GM18951 (cell line): ENCODE measurements around the gene FAM107A.

Experiments used
- POLR2A ChIP-seq: IDR thresholded peaks from 4 replicates; pipeline ENCODE4 v1.6.1; 2011; ENCODE audit warnings: mild to moderate bottlenecking; ENCODE audit not compliant: insufficient read length, insufficient read depth; ENCODE audit errors: extremely low read depth
- in situ Hi-C: fragments of 300-500 bp; cut with MboI; formaldehyde crosslinking; loops from one replicate; pipeline ENCODE4 v1.12.0; 2022; ENCODE audit warnings: low sequenced_read_pairs, mixed read lengths, inconsistent platforms; ENCODE audit not compliant: unreplicated experiment

Gene FAM107A

DNA sequence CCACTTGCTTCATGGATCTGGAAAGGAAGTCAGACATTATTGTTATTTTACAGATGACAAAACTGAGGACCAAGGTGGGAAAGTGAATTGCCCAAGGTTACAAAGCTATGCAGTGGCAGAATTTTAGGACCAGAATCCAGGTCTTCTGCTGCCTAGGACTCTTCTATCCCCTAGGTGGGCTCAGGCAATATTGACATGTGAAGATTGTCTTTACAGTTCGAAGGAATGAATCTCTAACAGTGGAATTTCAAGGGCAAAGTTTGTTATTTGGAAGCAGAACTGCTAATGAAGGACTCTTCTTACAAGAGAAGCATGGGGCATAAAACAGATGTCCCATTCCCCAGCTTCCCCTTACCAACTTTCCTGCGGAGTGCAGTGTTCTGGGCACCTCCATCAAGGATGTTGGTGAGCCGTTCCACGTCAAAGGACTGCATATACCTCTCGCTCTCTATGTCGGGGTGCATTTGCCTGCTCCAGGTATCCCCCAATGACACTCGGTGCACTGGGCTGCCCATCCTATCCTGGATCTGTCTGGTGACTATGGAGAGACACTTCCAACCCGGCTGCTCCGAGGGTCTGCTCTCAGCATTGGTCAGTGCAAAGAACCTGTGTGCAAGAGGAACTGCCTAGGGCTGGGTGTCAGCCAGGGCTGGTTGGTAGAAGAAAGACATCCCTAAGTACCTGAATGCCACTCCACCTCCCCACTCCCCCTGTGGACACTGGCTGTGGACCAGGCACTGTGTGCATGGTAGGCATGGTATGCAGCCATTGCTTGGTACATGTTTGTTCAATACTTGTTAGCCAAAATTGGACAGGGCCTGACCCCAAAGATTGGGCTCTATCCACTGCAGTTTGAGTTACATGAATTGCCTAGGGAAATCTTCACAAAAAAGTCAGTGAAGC is 42.3 kb downstream of the FAM107A start:
- in situ Hi-C loops, result loop anchor here (10.0 to 25.0 kb wide), 2 partner anchors 220 to 348 kb away; no protein-coding TSS in a partner anchor
- TF ChIP-seq POLR2A, result no peak

- TF ChIP-seq POLR2A, result no peak
- in situ Hi-C loops, result loop anchor here (10.0 to 25.0 kb wide), 2 partner anchors 218 to 346 kb away; no protein-coding TSS in a partner anchor
These were observed 44.4 kb downstream of the FAM107A start for GRCh38 chr3:58532794-58533220.

DNA sequence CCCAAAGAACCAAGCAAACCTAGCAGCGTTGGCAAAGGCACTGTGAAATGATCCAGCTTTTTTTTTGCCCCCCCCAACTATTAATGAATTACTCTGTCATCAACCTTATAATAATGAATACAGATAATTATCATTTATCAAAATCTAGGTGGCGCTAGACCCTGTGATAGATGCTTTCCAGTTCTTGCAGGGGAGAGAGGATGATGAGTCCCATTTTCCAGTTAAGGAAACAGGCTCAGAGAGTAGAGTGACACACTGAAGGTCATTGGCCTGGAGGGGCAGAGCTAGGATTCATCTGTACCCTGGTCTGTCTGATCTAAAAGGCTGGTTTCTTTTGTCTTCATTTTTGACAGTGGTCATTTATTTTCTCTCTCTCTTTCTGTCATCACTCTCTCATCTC is 45.2 kb downstream of the FAM107A start:
- no peak for TF ChIP-seq POLR2A
- in situ Hi-C loops, result loop anchor here (10.0 to 25.0 kb wide), 2 partner anchors 217 to 345 kb away; no protein-coding TSS in a partner anchor

- no peak for TF ChIP-seq POLR2A
- in situ Hi-C loops, result loop anchor here (10.0 to 25.0 kb wide), 2 partner anchors 217 to 344 kb away; no protein-coding TSS in a partner anchor
These were observed 45.6 kb downstream of the FAM107A start for GRCh38 chr3:58531555-58531954.

DNA sequence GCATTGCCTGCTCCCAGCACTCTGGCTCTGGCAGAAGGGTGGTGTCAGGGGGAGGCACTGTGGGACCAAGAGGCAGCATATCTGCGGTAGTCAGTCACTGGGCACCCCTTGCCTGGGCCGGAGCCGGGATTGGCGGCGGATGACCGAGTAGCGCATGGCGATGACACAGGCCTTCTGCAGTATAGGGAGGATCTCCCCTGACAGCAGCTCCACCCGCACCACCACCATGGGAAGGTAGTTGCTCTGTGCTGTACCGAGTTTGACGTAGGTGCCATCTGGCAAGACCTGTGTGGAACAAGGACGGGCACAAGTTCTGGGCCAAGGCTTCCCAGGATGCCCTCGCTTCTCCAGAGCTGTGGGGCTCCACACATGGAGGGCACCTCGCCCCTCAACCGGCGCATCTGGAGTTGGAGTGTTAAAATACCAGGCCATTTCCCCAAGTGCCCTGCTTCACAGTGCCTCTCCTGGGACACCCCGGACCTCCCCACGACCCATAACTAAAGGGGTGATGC is 46.8 kb downstream of the FAM107A start:
- in situ Hi-C loops, result loop anchor here (10.0 to 25.0 kb wide), 2 partner anchors 216 to 343 kb away; no protein-coding TSS in a partner anchor
- TF ChIP-seq POLR2A, result no peak

- TF ChIP-seq POLR2A, result no peak
These were observed 47.5 kb downstream of the FAM107A start for GRCh38 chr3:58529516-58530353.

DNA sequence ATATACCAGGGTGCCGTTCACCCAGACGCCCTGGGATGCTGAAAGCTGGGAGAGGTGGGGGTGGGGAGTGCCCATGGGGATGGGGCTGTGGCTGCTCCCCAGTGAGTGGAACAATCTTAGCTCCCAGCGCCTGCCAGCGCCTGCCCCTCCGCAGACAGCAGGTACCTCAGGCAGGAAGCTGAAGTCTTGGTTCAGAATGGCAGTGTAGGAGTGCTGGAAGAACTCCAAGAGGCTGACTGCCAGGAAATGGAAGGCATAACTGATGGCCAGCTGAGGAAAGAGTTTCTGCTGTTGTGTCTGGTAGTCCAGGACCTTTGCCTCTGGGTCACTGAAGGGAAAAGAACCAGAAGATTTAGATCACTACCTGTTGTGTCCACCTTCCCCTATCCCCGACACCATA is 48.6 kb downstream of the FAM107A start:
- TF ChIP-seq POLR2A, result no peak
- in situ Hi-C loops, result loop anchor here (25.0 kb wide), 1 partner anchor 341 kb away; no protein-coding TSS in a partner anchor

More at GRCh38 chr3:58529516-58530353, 47.5 kb downstream of the FAM107A start:
- in situ Hi-C loops, result loop anchor here (10.0 to 25.0 kb wide), 2 partner anchors 215 to 342 kb away; no protein-coding TSS in a partner anchor

GRCh38 chr3:58527440-58527839 is 49.8 kb downstream of the FAM107A start:
- in situ Hi-C loops, result loop anchor here (25.0 kb wide), 1 partner anchor 340 kb away; no protein-coding TSS in a partner anchor

- in situ Hi-C loops, result loop anchor here (25.0 kb wide), 1 partner anchor 339 kb away; no protein-coding TSS in a partner anchor
These were observed 50.7 kb downstream of the FAM107A start for GRCh38 chr3:58526515-58526957.

GRCh38 chr3:58524326-58524888 is 52.8 kb downstream of the FAM107A start:
- in situ Hi-C loops, result no loop called here
- TF ChIP-seq POLR2A, result no peak

More at GRCh38 chr3:58526515-58526957, 50.7 kb downstream of the FAM107A start:
- no peak for TF ChIP-seq POLR2A

GRCh38 chr3:58522759-58523425 is 54.3 kb downstream of the FAM107A start:
- no peak for TF ChIP-seq POLR2A

More at GRCh38 chr3:58522759-58523425, 54.3 kb downstream of the FAM107A start:
- in situ Hi-C loops, result no loop called here
